ENCODE measurements around the gene ASB2. TPM values are rescaled to one million over a fixed set of nuclear protein-coding genes. Genes with fewer than 3 reads are reported as not detected.

Gene ASB2
- total RNA-seq, 1 experiment from 2014 or later = 0.35 TPM

DNA sequence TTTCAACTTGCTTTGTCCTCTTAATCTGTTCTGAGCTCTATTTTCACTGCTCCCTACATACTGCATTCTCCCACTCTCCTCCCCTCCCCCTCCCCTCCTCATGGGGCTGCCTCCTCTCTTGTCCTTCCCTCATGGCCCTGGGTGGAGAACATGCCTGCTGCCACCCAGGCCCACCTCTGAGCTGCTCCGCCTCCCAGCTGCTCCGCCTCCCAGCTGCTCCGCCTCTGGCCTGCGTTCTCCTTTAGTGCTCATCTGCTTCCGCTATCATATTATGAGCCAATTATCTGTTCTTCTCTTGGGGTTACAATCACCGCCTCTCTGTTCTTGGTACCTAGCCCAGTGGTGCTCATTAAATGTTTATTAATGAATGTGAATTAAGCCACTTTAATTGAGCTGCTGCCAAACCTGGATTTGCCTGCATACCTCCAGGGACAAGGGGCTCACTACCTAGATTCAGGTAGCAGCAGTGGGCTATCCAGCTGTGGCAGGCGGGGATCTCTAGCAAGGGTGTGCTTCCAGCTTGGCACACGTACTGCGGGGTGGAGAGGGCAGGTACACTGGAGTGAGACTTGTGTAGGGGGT, 81.3 kb downstream of the ASB2 start:
- 0 out of 5 replicates have a peak overlapping the region, but pooled peaks of 1 of the 2 experiments have one; percentile 21 for H3K4me3 Mint-ChIP-seq
- H3K4me2 ChIP-seq (ENCODE audit: insufficient read depth, insufficient read length, low read length) = no peak overlapping the region
- WGBS (ENCODE audit: extremely low coverage, insufficient read length, low lambda C conversion rate) = no CpG with 5 or more reads among the region's 9 CpGs

More for the DNA sequence above, 81.3 kb downstream of the ASB2 start:
- Histone ChIP-seq H2BK12ac (ENCODE audit: insufficient read length, low read depth, low read length) (no peak overlapping the region), H3K56ac (ENCODE audit: insufficient read length, low read depth, low read length) (no peak overlapping the region), H4K91ac (ENCODE audit: insufficient read length, low read depth, low read length) (no peak overlapping the region), H3K23ac (ENCODE audit: insufficient read length, low read depth, low read length) (no peak overlapping the region), H3K4ac (ENCODE audit: low read depth, low read length) (no peak overlapping the region), H3K9me3 (ENCODE audit: control insufficient read depth, low read depth, low read length) (no peaks in the 10 kb centered on the region), H3K4me1 (ENCODE audit: insufficient read depth, low read length) (no peaks in the 10 kb centered on the region; the same call in 1 of the 2 replicates), H2BK5ac (ENCODE audit: insufficient read length, low read length) (no peak overlapping the region), H3K79me2 (ENCODE audit: insufficient read depth, low read length) (no peaks in the 10 kb centered on the region), H2AFZ (ENCODE audit: low read length) (no peak overlapping the region), H4K20me1 (ENCODE audit: control insufficient read depth, insufficient read depth, insufficient read length) (no peaks in the 10 kb centered on the region), H2BK15ac (ENCODE audit: low read depth, low read length) (no peak overlapping the region), H3K27me3 (ENCODE audit: insufficient read depth, low read length) (no peaks in the 10 kb centered on the region), H3K18ac (ENCODE audit: insufficient read length, low read depth, low read length) (no peak overlapping the region), H3K79me1 (ENCODE audit: insufficient read depth, low read depth, low read length, poor library complexity, severe bottlenecking) (no peaks in the 10 kb centered on the region), H3K27ac (ENCODE audit: insufficient read length, low read depth, low read length) (no peak overlapping the region), H4K5ac (ENCODE audit: insufficient read length, low read depth, low read length) (no peak overlapping the region), H3K14ac (ENCODE audit: insufficient read depth, low read length) (no peak overlapping the region), H4K8ac (replicated peaks; ENCODE audit: insufficient read length, low read depth, low read length) (no peak overlapping the region), H3T11ph (ENCODE audit: low read length) (no peak overlapping the region), H3K9ac (ENCODE audit: extremely low read depth, insufficient read length, low read length) (no peak overlapping the region), H3K23me2 (ENCODE audit: insufficient read length, low read depth, low read length, poor library complexity, severe bottlenecking) (no peaks in the 10 kb centered on the region), H2BK20ac (ENCODE audit: low read depth, low read length, poor library complexity, severe bottlenecking) (no peak overlapping the region), H2AK5ac (ENCODE audit: insufficient read length, low read length) (no peak overlapping the region), H2BK120ac (ENCODE audit: low read depth, low read length, poor library complexity, severe bottlenecking) (no peak overlapping the region)
- TF ChIP-seq CTCF (conservative IDR thresholded peaks at IDR 0.05) = no peak
- Mint-ChIP-seq H3K4me1 (peaks cover 42 to 47% of the 10 kb centered on the region in 2 experiments), H3K27me3 (ENCODE audit: low read depth) (peaks cover 2% of the 10 kb centered on the region), H3K36me3 (ENCODE audit: insufficient read depth in 1 of 3, low read depth in 3 of 3) (no peaks in the 10 kb centered on the region), H3K9me3 (no peaks in the 10 kb centered on the region), H3K27ac (no peak overlapping the region)
- peak; percentile 80 for DNase-seq
